ENCODE results near the gene MAMDC2.
A peak's percentile ranks its signal among the peaks of the same experiment; 100 is the strongest.

The MAMDC2 gene

GRCh38 chr9:70111042-70111602 is 67.5 kb downstream of the MAMDC2 start:
- DNase-seq: peak; percentile 49

DNA sequence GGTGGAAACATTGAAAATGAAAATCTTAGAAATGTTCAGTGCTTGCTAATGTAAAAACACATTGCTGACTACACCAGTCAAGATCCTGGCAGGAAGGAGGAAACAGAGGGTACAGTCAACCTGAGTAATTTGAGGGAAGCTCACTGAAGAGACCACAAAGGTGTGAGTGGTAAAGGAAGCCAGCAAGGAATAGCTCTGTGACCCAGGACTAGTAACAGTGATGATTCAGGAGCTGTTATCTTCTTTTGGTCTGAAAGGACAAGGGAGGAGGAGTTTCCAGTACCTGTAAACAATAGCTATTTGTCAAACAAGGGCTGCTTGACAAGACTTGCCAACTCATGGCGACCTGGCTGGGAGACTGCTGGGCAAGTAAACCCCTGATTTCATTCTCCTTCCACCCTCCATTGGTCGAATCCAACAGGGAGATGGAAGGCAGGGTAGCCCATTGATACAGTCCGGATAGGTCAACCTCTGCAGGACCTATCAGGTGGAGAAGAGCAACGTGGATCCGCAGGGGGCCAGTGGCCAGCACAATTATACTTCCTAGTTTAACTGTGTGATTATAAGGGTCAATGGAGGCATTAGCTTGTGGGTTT is 68.1 kb downstream of the MAMDC2 start:
- no peak for DNase-seq

DNA sequence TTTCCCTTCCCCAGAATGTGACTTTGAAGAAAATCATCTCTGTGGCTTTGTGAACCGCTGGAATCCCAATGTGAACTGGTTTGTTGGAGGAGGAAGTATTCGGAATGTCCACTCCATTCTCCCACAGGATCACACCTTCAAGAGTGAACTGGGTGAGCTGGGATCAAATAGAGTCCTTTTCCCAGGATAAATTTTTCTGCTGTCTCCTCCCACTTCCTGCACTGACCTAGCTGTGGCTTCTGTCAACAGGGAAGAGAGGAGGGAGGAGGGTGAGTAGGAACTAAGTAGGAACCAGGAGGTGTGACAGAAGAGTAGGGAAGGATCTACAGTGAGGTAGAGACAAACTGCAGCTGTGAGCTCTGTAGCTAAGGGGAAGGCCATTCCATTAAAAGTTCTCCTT is 69.3 kb downstream of the MAMDC2 start:
- no peak for DNase-seq

- DNase-seq: peak; percentile 29
Measured at GRCh38 chr9:70113403-70114022, 69.9 kb downstream of the MAMDC2 start.

DNA sequence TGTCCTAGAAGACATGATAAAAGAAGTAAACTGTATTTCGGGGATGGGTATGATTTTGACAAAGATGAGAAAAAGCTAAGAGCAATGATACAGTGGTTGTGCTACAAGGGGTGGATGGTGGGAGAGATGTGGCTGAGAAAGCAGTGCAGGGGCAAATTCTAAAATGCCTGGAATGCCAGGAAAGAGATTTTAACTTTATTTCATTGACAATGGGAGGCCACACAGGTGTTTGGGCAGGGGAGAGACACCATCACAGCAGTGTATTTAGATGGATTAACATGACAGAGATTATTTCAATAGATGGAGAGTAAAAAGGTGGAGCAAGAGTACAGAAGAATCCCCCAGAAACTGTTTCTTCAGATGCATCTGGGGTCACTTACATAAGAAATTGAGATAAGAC is 71.2 kb downstream of the MAMDC2 start:
- DNase-seq: no peak

GRCh38 chr9:70117835-70118319 is 74.2 kb downstream of the MAMDC2 start:
- no peak for DNase-seq

GRCh38 chr9:70119786-70120185 is 76.1 kb downstream of the MAMDC2 start:
- no peak for DNase-seq

GRCh38 chr9:70120834-70121510 is 77.3 kb downstream of the MAMDC2 start:
- DNase-seq: no peak

DNA sequence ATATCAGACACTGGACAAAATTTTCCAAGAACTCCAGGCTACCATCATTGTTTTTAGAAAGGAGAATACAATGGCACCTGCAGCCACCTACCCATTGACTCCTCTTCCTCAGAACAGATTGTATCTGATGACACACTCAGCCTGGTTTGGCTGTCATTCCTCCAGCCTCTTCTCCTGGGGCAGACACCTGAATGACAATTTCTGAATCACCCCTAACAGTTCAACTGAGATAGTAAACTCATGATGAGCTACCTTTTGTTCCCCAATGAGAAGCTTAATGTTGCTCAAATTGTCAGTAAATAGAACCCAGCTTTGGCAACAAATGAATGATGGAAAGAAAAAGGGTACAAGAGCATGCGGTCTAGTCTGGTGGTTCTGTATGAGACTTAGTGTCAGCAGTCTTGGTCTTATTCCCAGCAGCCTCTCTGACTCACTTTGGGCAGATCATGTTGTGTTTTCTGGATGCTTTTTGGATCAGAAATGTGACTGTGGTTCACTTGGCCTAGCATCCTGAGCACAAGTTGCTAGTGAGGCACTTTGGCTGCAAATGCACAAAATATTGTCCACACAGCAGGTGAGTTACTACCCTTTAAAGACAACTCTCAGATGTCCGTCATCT is 78.3 kb downstream of the MAMDC2 start:
- DNase-seq: no peak

GRCh38 chr9:70123695-70124094 is 80.0 kb downstream of the MAMDC2 start:
- DNase-seq: no peak

GRCh38 chr9:70125621-70126263 is 82.1 kb downstream of the MAMDC2 start:
- DNase-seq: no peak

- no peak for DNase-seq
Measured at GRCh38 chr9:70127036-70127435, 83.4 kb downstream of the MAMDC2 start.

- DNase-seq: no peak
Measured at GRCh38 chr9:70127540-70128416, 84.1 kb downstream of the MAMDC2 start.

DNA sequence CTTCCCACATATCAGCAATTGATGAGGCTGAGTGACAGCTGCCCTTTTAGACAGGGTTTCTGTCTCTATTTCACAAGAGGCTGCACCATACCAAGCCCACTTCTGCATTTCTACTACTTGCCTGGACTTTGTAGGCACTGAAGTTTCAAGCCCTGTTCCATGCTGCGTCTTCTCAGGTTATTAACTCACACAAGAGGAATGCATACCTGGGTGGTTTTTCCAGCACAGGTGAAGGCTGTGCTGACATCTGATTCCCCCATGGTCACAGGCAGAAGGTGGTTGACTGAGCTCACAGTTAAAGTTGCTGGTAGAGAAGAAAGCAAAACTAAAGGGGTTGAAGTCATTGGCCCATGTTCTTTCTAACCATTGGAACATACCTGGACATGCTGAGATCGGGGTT is 86.6 kb downstream of the MAMDC2 start:
- DNase-seq: no peak

GRCh38 chr9:70131296-70131695 is 87.6 kb downstream of the MAMDC2 start:
- DNase-seq: no peak

GRCh38 chr9:70133253-70134208 is 89.9 kb downstream of the MAMDC2 start:
- no peak for DNase-seq

DNA sequence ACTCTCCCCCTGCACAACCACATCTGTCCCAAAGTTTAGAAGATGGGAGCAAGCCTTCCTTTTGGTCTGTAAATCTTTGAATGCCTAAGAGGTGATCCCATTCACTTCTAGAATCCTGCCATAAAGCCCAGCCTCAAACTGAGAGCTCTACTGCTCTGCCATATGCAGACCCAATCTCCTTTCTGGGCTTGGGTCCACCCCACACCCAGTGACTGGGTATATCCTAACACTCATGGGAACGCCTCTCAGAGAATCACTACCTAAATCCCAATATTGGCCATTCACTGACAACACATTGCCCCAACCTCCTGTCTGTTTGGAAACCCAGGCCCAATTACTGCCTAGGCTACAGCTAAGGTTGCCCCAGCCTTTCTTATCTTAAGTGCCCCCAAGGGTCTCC is 90.7 kb downstream of the MAMDC2 start:
- no peak for DNase-seq

DNA sequence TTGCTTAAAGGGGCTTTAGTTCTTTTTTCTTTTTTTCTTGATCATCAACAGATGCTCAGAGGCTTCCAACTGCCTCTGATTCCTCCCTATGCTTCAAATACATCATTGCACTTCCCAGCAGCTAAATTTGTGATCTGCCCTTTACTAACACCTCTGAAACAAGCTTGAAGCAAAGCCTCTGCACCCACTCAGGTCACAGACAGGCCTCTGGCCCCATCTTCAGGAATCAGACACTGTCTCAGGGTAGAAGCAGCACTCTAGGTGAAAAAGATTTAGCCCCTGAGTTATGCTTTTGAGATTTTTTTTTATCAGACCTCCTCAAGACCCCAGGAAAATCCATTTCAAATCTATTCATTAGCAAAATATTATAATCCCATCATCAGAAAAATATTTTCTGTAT is 91.5 kb downstream of the MAMDC2 start:
- DNase-seq: no peak

- no peak for DNase-seq
Measured at GRCh38 chr9:70136632-70137031, 93.0 kb downstream of the MAMDC2 start.

DNA sequence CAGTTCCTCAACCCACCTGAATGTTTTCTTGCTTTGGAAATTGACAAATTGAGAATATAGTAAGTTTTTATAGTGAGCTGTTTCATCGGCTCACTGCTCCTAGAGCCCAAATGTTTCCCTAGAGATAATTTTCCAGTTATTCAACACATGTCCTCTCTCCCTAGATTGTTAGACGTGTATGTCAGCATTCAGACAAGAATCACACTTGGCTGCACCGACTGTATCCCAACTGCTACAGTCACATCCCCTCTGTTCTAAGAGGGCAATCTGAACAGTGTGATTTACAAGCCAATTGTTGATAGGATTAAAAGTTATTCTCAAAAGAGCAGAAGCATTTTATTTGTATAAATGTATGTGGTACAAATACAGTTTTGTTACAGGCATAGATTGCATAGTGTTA is 93.9 kb downstream of the MAMDC2 start:
- DNase-seq: no peak

DNA sequence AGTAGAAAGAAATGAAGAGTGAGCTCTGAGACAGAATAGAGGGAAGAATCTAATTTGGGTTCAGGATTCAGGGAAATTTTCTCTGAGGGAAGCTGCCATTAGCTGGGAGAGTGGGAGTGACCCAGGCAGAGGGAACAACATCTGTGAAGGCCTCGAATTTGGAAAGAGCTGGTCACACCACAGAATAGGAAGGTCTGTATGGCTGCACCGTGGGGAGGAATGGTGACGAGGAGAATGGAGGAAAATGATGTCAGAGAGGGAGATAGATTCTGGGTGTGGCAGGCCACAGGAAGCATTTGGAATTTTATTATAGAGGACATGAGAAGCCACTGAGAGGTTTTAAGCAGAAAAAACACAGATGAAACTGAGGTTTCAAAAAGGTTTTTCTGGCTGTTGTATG is 98.5 kb downstream of the MAMDC2 start:
- no peak for DNase-seq

All from activated CD4-positive, alpha-beta T cell treated with anti-CD3 and anti-CD28 coated beads, Interleukin-2, amount 50 U/mL, for 16 hours (primary cell).